ENCODE data around the gene ABCB8.

The ABCB8 gene

DNA sequence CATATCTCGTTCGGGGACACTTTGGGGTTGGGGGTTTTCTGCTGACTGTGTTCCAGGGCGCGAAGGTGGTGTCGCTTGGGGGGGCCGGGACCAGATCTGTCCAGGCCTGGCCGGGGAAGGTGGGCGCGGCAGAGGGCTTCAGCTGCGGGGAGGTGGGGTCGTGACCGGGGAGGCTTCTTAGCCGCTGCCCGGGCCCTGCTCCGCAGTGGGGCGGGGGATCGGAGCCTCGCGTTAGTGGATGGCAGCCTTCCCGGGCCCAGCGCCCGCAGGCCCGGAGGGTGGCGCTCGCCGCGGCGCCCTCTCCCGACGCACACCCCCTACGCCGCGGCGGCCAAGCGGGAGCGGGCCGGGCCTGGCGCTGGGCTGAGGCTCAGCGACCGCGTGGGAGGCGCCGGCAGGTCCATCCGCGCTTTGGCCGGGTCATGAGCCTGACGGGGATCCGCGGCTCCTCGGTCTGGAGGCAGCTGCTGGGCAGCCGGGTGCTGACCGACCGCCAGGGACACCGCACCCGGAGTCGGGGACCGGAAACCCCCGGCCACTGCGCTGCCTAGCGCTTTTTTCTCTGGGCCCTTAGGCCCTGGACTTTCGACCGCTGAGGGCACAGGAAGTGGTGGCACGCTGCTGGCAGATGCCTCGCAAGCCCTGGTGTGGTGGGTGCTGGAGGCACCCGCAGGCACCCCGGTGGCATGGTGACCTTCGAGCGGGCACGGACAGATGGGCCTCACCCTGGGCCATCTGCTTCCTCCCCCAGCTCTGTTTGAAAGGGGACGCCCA is 59.2 kb downstream of the ABCB8 start:
- no peak for DNase-seq (ENCODE audit: low read depth)

DNA sequence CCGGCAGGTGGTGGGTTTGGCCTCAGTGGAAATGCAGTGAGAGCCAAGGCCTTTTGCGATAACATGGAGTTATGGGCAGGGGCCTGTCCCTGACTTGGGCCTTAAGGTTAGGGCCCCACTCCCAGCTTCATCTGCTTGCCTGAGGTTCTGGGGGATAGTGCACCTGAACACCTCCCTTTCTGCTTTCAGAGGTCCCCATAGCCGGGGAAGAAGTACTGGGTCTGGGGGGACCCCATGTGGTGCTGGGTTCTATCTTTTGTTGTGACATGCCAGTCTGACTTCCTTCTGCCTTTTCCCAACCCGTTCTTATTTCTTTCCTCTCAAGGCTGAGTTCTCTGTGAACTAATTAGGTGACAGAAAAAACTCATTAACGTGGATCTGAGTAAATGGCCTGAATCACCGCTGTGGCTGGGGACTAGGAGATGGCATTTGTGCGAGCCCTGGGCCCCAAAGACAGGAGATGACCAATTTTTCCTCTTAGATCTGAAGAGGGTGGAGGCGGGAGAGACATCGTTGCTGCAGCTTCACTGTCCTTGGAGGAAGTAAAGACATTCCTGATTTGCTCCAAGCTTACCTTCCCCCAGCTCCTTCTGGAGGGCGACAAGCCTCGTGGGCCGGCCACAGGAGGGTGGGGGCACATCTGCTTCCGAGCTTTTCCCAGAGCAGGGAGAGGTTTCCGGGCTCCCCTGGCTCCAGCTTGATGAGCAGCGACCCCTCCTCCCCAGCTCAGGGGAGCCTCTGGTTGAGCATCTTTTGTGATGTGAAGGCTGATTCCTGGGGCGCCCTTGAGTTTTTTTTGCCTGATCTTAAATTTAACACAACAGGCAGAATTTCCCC is 60.0 kb downstream of the ABCB8 start:
- no peak for DNase-seq (ENCODE audit: low read depth)

DNA sequence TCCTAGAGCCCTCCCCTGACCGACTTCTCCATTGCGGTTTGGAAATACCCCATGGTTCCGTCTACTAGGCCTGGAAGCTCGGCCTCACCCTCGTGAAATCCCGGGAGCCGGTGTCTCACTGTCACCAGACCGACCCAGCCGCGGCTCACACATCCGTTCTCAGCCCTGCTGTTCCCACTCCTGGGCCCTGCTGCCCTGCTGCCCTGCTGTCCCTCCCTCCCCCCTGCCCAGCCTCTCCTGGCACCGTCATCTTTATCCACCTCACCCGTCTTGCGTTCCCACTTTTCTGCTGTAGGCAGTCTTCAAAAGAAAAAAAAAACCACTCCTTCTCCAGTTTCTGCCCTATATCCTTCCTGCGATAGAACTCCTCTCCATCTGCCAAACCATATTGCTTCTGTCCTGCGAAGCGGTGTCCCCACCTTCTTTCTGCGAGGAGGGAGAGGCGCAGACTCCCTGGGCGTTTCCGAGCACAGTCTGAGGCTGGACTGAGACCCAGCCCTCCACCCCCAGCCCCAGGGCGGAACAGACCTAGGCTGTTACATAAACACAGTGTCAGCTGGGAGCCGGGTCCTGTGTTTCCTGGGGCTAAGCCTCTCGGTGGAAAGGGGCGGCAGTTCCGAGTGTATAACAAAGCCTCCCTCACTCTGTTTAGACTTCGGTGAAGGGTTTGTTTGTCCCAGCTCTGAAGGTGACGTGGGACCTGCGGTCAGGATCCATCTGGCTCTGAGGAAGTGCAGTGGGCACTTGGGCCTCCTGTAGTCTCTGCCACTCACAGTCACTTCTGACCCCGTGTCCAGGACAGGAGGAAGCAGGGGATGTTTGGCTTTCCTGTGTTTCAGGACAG is 60.8 kb downstream of the ABCB8 start:
- no peak for DNase-seq (ENCODE audit: low read depth)

DNA sequence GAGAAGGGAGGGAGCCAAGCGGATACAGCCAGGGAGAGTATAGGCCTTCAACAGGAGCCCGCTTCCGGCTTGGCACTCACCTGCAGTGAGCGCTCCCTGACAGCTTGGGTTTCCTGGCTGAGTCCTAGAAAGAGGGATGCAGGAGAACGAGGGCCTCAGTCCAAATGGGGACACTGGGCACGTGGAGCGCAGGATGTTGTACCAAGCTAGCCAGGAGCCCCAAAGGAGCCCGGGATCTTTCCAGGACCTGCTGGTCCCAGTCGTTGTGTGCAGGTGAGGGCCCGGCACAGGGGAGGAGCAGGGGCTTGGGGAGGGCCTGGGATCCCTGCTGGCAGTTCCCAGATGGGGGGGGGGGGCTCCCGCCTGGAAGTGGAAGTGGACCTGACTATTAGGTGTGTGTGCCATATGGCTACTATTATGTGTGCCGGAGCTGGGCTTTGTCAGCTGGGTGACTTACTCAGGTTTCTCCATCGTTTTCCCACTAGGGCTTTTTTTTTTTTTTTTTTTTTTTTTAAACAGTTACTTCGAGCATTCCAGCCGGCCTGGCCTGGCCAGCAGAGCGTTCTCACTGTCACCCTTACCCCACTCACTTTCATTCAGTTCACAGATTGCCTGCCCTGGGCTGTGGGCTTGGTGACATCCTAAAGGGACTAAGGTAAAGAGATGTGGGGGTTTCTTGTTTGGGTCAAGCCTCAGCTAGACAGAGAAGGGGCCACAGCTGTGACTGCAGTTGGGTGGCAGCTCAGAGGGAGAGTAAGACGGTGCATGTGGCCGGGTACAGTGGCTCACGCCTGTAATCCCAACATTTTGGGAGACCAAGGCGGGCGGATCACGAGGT is 61.9 kb downstream of the ABCB8 start:
- DNase-seq (ENCODE audit: low read depth) = no peak

DNA sequence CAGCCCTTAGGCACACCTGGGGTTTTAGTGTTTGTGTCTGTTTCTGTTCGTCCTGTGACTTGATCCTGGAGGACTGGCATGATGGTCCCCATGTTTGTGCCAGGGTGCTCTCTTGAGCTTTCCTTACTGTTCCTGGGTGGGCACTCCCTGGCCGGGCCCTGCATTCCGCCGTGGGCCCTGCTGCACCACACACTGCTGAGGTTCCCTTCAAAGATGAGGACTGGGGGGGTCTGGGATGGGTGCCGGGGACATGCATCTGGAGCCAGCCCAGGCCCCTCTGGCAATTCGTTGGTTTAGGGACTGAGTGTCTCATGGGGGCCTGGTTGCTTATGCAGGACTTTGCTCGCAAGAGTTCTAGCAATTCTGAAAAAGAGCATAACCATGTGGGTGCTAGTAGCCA is 62.8 kb downstream of the ABCB8 start:
- DNase-seq (ENCODE audit: low read depth) = no peak

DNA sequence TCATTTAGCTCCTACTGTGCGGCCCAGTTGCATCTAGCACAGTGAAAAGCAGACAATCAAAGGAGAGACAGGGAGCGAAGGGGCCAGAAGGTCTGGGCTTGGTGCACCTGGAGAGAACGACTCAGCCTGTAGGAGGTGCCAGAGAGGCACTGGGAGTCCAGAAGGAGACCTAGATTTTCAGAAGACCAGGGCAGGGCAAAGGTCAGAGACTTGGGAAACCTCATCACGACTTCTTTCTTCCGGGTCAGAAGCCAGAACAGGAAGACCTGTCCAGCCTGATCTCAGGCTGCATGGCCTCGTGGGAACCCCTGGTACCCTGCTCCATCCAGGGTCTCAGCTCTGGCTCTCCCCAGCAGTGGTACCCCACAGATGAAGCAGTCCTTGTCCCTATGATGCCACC is 63.2 kb downstream of the ABCB8 start:
- DNase-seq (ENCODE audit: low read depth) = no peak

DNA sequence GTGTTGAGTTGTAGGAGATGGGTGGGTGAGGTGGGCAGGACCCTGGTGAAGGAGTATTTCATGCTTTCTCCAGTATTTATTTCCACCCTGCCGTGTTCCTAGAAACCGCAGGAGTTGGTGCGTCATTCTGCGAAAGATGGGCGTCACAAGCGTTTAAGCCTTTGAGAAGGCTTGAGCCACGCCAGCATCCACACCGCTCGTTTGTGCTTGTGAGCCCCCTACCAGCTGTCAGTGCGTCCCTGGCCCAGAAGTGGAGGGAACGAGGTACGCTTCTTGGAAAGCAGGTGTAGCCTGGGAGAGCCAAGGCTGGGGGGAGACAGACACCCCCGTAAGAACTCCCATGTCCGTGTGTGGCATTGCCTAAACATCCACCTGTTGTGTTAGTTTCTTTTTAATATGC is 63.7 kb downstream of the ABCB8 start:
- DNase-seq (ENCODE audit: low read depth) = no peak

DNA sequence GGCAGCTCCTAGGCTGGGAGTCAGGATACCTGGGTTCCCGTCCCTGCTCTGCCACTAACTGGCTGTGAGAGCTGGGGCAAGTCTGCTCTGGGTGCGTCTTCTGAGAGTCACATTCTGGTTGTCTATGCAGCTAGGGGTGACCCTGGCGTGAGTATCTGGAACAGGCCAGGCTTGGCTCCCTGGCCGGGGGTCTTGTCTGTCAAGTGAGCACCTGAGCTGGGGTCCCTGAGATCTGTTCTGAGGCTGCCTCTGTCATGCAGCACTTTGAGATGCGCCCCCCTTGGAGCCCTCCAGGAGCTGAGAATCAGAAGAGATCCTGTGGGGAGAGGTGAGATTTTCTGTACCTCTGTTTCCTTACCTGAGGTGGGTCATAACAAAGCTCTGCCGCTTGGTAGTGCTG is 65.5 kb downstream of the ABCB8 start:
- no peak for DNase-seq (ENCODE audit: low read depth)

DNA sequence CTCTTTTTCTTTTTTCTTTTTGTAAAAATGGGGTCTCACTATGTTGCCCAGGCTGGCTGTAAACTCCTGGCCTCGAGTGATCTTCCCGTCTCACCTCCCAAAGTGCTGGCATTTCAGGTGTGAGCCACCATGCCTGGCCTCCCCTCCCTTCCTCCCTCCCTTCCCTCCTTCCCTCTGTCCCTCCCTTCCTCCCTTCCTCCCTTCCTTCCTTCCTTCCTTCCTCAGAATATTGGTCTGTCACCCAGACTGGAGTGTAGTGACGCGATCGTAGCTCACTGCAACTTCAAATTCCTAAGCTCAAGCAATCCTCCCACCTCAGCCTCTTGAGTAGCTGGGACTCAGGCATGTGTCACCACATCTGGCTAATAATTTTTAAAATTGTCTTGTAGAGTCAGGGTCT is 66.4 kb downstream of the ABCB8 start:
- DNase-seq (ENCODE audit: low read depth) = no peak

DNA sequence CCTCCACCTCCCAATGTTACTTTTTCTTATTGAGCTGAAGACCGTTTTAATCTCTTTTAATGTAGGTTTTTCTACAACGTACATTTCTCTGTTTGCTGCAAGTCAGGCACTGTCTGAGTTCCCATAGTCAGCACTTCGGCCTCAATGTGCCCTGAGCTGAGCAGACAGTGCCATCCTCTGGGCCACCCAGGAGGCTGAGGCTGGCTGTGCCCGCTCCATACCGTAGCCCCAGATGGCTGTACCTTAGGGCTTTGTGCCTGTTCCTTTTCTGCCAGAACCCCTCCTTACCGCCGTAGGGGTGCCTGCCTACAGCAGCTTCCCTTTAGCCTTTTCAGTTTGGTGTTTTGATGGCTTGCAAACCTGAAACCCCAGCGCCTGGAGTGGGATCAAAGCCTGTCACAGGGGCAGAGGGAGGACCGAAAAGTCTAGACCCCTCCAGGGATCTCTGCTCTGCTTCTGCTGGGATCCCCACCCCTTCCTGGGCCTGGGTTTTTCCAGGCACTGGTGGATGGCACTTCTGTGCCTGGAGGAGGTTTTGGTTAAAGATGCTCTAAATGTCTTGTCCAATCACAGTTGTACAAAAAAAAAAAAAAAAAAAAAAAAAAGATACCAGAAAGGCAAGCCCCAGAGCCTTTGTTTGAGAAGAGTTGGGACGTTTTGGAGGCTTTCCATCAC is 67.0 kb downstream of the ABCB8 start:
- DNase-seq (ENCODE audit: low read depth) = no peak

DNA sequence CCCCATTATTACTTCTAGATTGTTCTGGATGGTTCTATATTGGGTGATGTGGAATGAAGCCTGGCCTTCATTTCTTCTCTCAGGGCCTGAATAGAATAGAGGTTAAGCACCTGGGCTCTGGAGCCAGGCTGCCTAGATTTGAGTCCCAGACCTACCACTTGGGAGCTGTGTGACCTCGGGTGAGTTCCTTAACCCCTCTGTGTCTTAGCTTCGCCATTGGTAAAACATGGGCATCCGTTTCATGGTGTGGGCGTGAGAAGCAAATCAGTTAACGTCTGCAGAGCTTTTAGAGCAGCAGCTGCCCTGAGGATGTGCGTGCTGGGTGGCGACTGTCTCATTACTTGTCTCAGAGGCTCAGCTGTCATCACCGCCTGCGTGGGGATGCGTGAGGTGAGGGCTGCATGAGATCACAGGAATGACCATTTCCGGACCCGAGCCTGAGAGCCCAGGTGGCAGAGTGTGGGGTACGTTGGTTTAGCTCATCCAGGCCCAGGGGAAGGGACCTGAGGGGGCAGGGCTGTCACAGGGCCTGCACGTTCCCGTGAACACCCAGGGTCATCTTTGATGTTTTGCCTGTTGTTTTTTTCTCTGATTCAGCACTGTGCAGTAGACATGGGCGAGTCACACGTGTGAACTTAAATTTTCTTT is 67.7 kb downstream of the ABCB8 start:
- no peak for DNase-seq (ENCODE audit: low read depth)
